ENCODE results near the gene CPNE7. TPM values are rescaled to one million over a fixed set of nuclear protein-coding genes. Genes with fewer than 3 reads are reported as not detected.

CPNE7 gene
- total and polyA plus RNA-seq, 2 of the 13 experiments (the other 11 are each of a cell fraction or from before 2014, with no cell fraction given) = 0.59 TPM; not detected in 1

GRCh38 chr16:89556750-89557689 is 18.5 kb upstream of the CPNE7 start (continued):
- TF ChIP-seq ZNF121 (CRISPR knock-in tag; IDR thresholded peaks at IDR 0.05) = no peak
- TF ChIP-seq FOXA3 (CRISPR knock-in tag; IDR thresholded peaks at IDR 0.05) = peak; percentile 12; the same call in 1 of the 2 replicates
- no peak; the same call in 1 of the 2 replicates for TF ChIP-seq SIN3A (IDR thresholded peaks at IDR 0.05; ENCODE audit: borderline replicate concordance, low read depth, low read length)
- no peak; the same call in 1 of the 2 replicates for TF ChIP-seq ZNF362 (CRISPR knock-in tag; IDR thresholded peaks at IDR 0.05; ENCODE audit: borderline replicate concordance)
- TF ChIP-seq ERF (CRISPR knock-in tag; IDR thresholded peaks at IDR 0.05) = peak; percentile 75; the same call in 1 of the 2 replicates
- TF ChIP-seq CTCF (CRISPR knock-in tag; IDR thresholded peaks at IDR 0.05) = peak; percentile 97
- peak; percentile 65; the same call in 1 of the 2 replicates for TF ChIP-seq MAZ (IDR thresholded peaks at IDR 0.05; ENCODE audit: borderline replicate concordance, low read depth, low read length)
- TF ChIP-seq MAZ (CRISPR knock-in tag; IDR thresholded peaks at IDR 0.05; ENCODE audit: low read depth) = no peak
- peak; percentile 19; the same call in 1 of the 2 replicates for TF ChIP-seq BHLHE40 (IDR thresholded peaks at IDR 0.05; ENCODE audit: low read length)
- TF ChIP-seq ZNF10 (CRISPR knock-in tag; IDR thresholded peaks at IDR 0.05; ENCODE audit: borderline replicate concordance, low read depth) = no peak
- TF ChIP-seq IRX3 (CRISPR knock-in tag; IDR thresholded peaks at IDR 0.05; ENCODE audit: borderline replicate concordance, low read depth) = no peak
- TF ChIP-seq MIER2 (CRISPR knock-in tag; IDR thresholded peaks at IDR 0.05) = no peak
- TF ChIP-seq ZNF891 (CRISPR knock-in tag; IDR thresholded peaks at IDR 0.05) = peak; percentile 81; the same call in 1 of the 2 replicates
- TF ChIP-seq SP4 (CRISPR knock-in tag; IDR thresholded peaks at IDR 0.05) = peak; percentile 65; the same call in 1 of the 2 replicates
- no peak for TF ChIP-seq NFE2 (CRISPR knock-in tag; IDR thresholded peaks at IDR 0.05)
- no peak for TF ChIP-seq ZNF256 (CRISPR knock-in tag; conservative IDR thresholded peaks at IDR 0.05)
- TF ChIP-seq SOX5 (CRISPR knock-in tag; IDR thresholded peaks at IDR 0.05; ENCODE audit: borderline replicate concordance) = 0 out of 2 replicates have a peak, but pooled peaks have one; percentile 39
- no peak for TF ChIP-seq ZNF598 (CRISPR knock-in tag; IDR thresholded peaks at IDR 0.05; ENCODE audit: borderline replicate concordance)
- TF ChIP-seq NR2F6 (IDR thresholded peaks at IDR 0.05) = no peak
- TF ChIP-seq NR2F6 (CRISPR knock-in tag; IDR thresholded peaks at IDR 0.05) = peak; percentile 30; the same call in 1 of the 2 replicates
- peak; percentile 35; the same call in 1 of the 2 replicates for TF ChIP-seq ZBTB25 (CRISPR knock-in tag; IDR thresholded peaks at IDR 0.05)
- peak; percentile 73; the same call in 1 of the 2 replicates for TF ChIP-seq ZMAT3 (CRISPR knock-in tag; conservative IDR thresholded peaks at IDR 0.05)
- TF ChIP-seq TEAD2 (CRISPR knock-in tag; IDR thresholded peaks at IDR 0.05) = 0 out of 2 replicates have a peak, but pooled peaks have one; percentile 38
- peak; percentile 56 for TF ChIP-seq YY1 (IDR thresholded peaks at IDR 0.05; ENCODE audit: insufficient read depth, insufficient replicate concordance, low read depth, low read length)

All from HepG2 (cell line).